Renal cortex interstitium (tissue), 11 donors: ENCODE data around the gene SESTD1. TPM values are rescaled to one million over a fixed set of nuclear protein-coding genes. Genes with fewer than 3 reads are reported as not detected.
"Not testable (repeated sequence)": the region's sequence is repeated elsewhere in the genome, so short reads cannot be mapped to it uniquely, and the experiment has no call there.

Experiments
- DNase-seq, 11 donors: peaks; one replicate each; pipeline ENCODE4 v3.0.0-alpha.2; 2013; ENCODE audit warnings: low read depth in 9 of 11, low spot score in 4 of 11; ENCODE audit errors: extremely low read depth in 1 of 11
- polyA plus RNA-seq, 3 donors: library from polyadenylated mRNA; unstranded; fragments of 120-200 nt; gene quantifications; one replicate each; pipeline ENCODE4 v1.2.1, GENCODE V29; 2013; ENCODE audit not compliant: insufficient read length in 3 of 3

SESTD1 gene
- polyA plus RNA-seq, 3 donors, result 67.2 to 74.9 (median 74.1) TPM

GRCh38 chr2:179250848-179251504, 13.7 kb downstream of the SESTD1 start:
- no peak for DNase-seq

GRCh38 chr2:179250095-179250494, 14.5 kb downstream of the SESTD1 start:
- DNase-seq, result no peak

- no peak for DNase-seq
Measured at GRCh38 chr2:179248024-179248348, 16.6 kb downstream of the SESTD1 start.

- no peak for DNase-seq
Measured at GRCh38 chr2:179247318-179248023, 17.2 kb downstream of the SESTD1 start.

- DNase-seq, result not testable (repeated sequence)
Measured at GRCh38 chr2:179245843-179246242, 18.8 kb downstream of the SESTD1 start.

GRCh38 chr2:179243046-179243445, 21.6 kb downstream of the SESTD1 start:
- DNase-seq, result no peak

GRCh38 chr2:179240481-179241451, 23.9 kb downstream of the SESTD1 start:
- no peak for DNase-seq

- DNase-seq, result no peak
Measured at GRCh38 chr2:179239838-179240237, 24.8 kb downstream of the SESTD1 start.

GRCh38 chr2:179239195-179239594, 25.4 kb downstream of the SESTD1 start:
- DNase-seq, result no peak

GRCh38 chr2:179238027-179238426, 26.6 kb downstream of the SESTD1 start:
- DNase-seq, result no peak

GRCh38 chr2:179237209-179237946, 27.3 kb downstream of the SESTD1 start:
- no peak for DNase-seq

- DNase-seq, result no peak
Measured at GRCh38 chr2:179235463-179236108, 29.0 kb downstream of the SESTD1 start.

GRCh38 chr2:179234658-179235240, 29.9 kb downstream of the SESTD1 start:
- DNase-seq, result no peak

- no peak for DNase-seq
Measured at GRCh38 chr2:179233626-179234430, 30.8 kb downstream of the SESTD1 start.

- no peak for DNase-seq
Measured at GRCh38 chr2:179233083-179233490, 31.5 kb downstream of the SESTD1 start.

- DNase-seq, result no peak
Measured at GRCh38 chr2:179226961-179227259, 37.7 kb downstream of the SESTD1 start.

GRCh38 chr2:179226203-179226960, 38.2 kb downstream of the SESTD1 start:
- no peak for DNase-seq
